PC-9 (cell line): Measurements from ENCODE around the gene RICTOR. TPM values are rescaled to one million over a fixed set of nuclear protein-coding genes. Genes with fewer than 3 reads are reported as not detected.
A peak's percentile ranks its signal among the peaks of the same experiment; 100 is the strongest.

Experiments used
- Bru-seq: library from RNA; stranded (reverse); fragments of 400-500 nt; gene quantifications from one replicate; lab custom pipeline; 2021; lab: Mats Ljungman, UMichigan
- BruChase-seq, 2 experiments: library from RNA; stranded (reverse); fragments of 400-500 nt; gene quantifications; one replicate each; lab custom pipeline; 2021; lab: Mats Ljungman, UMichigan
- BruUV-seq: library from RNA; stranded (reverse); fragments of 400-500 nt; replicated peaks from 2 replicates; lab custom pipeline; 2021; lab: Mats Ljungman, UMichigan
- CTCF ChIA-PET: fragments of 300-600 bp; sonication (Branson Sonifier 250); formaldehyde crosslinking; loops from one replicate; lab custom pipeline; 2022; ENCODE audit warnings: antibody characterized with exemption; lab: Charles Lee
- POLR2A ChIA-PET: fragments of 300-600 bp; sonication (Branson Sonifier 250); formaldehyde crosslinking; loops from one replicate; lab custom pipeline; 2022; ENCODE audit warnings: antibody characterized with exemption; ENCODE audit not compliant: unreplicated experiment; lab: Charles Lee
- DNase-seq, 2 experiments: peaks; one replicate each; pipeline versions ENCODE4 v3.0.0 to v3.0.0-alpha.2; 2015 to 2022; ENCODE audit warnings: mixed read lengths in 1 of 2
- H2AFZ ChIP-seq: fragments of 200-600 bp; sonication (generic); 2 replicates; pipeline ENCODE4 v1.8.1; 2017; ENCODE audit warnings: antibody characterized with exemption
- H3F3A ChIP-seq: fragments of 200-600 bp; sonication (generic); 2 replicates; pipeline ENCODE4 v1.8.1; 2017; ENCODE audit warnings: antibody characterized with exemption, mild to moderate bottlenecking, low read depth; ENCODE audit not compliant: insufficient read depth
- H3K27ac ChIP-seq: fragments of 200-600 bp; sonication (generic); 2 replicates; pipeline ENCODE4 v1.6.1; 2016; ENCODE audit warnings: mixed run types
- H3K27me3 ChIP-seq: fragments of 200-600 bp; sonication (generic); 2 replicates; pipeline ENCODE4 v1.6.1; 2016; ENCODE audit warnings: low read depth, mixed run types; ENCODE audit not compliant: insufficient read depth
- H3K36me3 ChIP-seq: fragments of 200-600 bp; sonication (generic); 2 replicates; pipeline ENCODE4 v1.6.1; 2016; ENCODE audit warnings: low read depth, mixed run types
- H3K4me1 ChIP-seq: fragments of 200-600 bp; sonication (generic); replicated peaks from 2 replicates; pipeline ENCODE4 v1.6.1; 2016; ENCODE audit warnings: mixed run types; ENCODE audit not compliant: insufficient read depth
- H3K4me2 ChIP-seq: fragments of 200-600 bp; sonication (generic); 2 replicates; pipeline ENCODE4 v1.6.1; 2017; ENCODE audit warnings: mixed run types
- H3K4me3 ChIP-seq: fragments of 200-600 bp; sonication (generic); 2 replicates; pipeline ENCODE4 v1.6.1; 2016; ENCODE audit warnings: mixed run types
- H3K79me2 ChIP-seq: fragments of 200-600 bp; sonication (generic); 2 replicates; pipeline ENCODE4 v1.6.1; 2017; ENCODE audit warnings: low read depth, mixed run types
- H3K9me2 ChIP-seq: fragments of 200-600 bp; sonication (generic); 2 replicates; pipeline ENCODE4 v1.8.1; 2017; ENCODE audit warnings: mild to moderate bottlenecking; ENCODE audit not compliant: insufficient read depth
- H3K9me3 ChIP-seq: fragments of 200-600 bp; sonication (generic); 2 replicates; pipeline ENCODE4 v1.8.1; 2016; ENCODE audit warnings: low read depth; ENCODE audit not compliant: insufficient read depth
- H4K20me1 ChIP-seq: fragments of 200-600 bp; sonication (generic); 2 replicates; pipeline ENCODE4 v1.8.1; 2017; ENCODE audit not compliant: insufficient read depth
- CTCF ChIP-seq: fragments of 200-600 bp; sonication (generic); conservative IDR thresholded peaks from 2 replicates; pipeline ENCODE4 v1.6.1; 2017; ENCODE audit warnings: mixed run types, antibody characterized with exemption, mild to moderate bottlenecking, moderate library complexity
- EZH2 ChIP-seq: fragments of 200-600 bp; sonication (generic); IDR thresholded peaks from 2 replicates; pipeline ENCODE4 v1.8.0; 2017; ENCODE audit warnings: antibody characterized with exemption, low read depth
- intact Hi-C: fragments of 100-400 bp; cut with micrococcal nuclease; formaldehyde crosslinking; loops from one replicate; pipeline ENCODE4 v1.10.0; 2022; ENCODE audit not compliant: unreplicated experiment
- long read RNA-seq: library from polyadenylated mRNA; stranded (forward); transcript quantifications from one replicate; pipeline ENCODE4 v2.0.0, GENCODE V29; 2022
- total RNA-seq: library from RNA; stranded (reverse); gene quantifications from 2 replicates; pipeline ENCODE4 v1.2.3, GENCODE V29; 2021

The RICTOR gene
- total RNA-seq (103 and 121 TPM in 2 replicates), Bru-seq, nascent RNA (percentile 98 among the genes with signal in this experiment), BruChase-seq, experiment 1, labeled RNA remaining after a 2-hour chase (percentile 98 among the genes with signal in this experiment), BruChase-seq, experiment 2, labeled RNA remaining after a 6-hour chase (percentile 94 among the genes with signal in this experiment)
- long read RNA-seq, full-length matches to known transcripts = 6 of 15 reads
- long read RNA-seq, partial matches to known transcripts = 3 of 15 reads
- long read RNA-seq, other reads (novel, unspliced or antisense) = 6 of 15 reads

- peak within 1 kb of the TSS; percentile 96 for H3K27ac ChIP-seq
- BruUV-seq = no TSS peak
- peaks cover 41% of the 10 kb centered on the region for H3K4me1 ChIP-seq
- TF ChIP-seq CTCF (no peak), EZH2 (no peak)
- H3K36me3 ChIP-seq = peaks cover 15% of the 10 kb centered on the region
- H3K27me3 ChIP-seq = no peaks in the 10 kb centered on the region
- H3K9me2 ChIP-seq = no peaks in the 10 kb centered on the region
- H2AFZ ChIP-seq = peak within 1 kb of the TSS; percentile 69
- CTCF ChIA-PET = interaction anchor here (0.6 kb wide), 1 partner anchor 207 kb away, joined by 5 read pairs; no protein-coding TSS in a partner anchor
- intact Hi-C loops = loop anchor here (1.0 to 5.0 kb wide), 3 partner anchors 75 to 121 kb away; no protein-coding TSS in a partner anchor
- H3K79me2 ChIP-seq = peaks cover 68% of the 10 kb centered on the region
- peak; percentile 67 to 99 for DNase-seq
- H3K4me2 ChIP-seq = peak within 1 kb of the TSS; percentile 97
- POLR2A ChIA-PET = no interaction called here
- 0 out of 2 replicates have a peak, but pooled peaks cover 4% of the 10 kb centered on the region for H3K9me3 ChIP-seq
- peaks cover 41% of the 10 kb centered on the region for H3F3A ChIP-seq
- peaks cover 1% of the 10 kb centered on the region; the same call in 1 of the 2 replicates for H4K20me1 ChIP-seq
- peak within 1 kb of the TSS; percentile 93 for H3K4me3 ChIP-seq
Measured at GRCh38 chr5:39074017-39074814, at the start of gene RICTOR. TSS of gene RICTOR (minus strand) at chr5:39074399. CDS start at chr5:39074377, 22 bp downstream.

- TF ChIP-seq EZH2 = no peak
- no peak for TF ChIP-seq CTCF
- no peaks in the 10 kb centered on the region for H3K36me3 ChIP-seq
- H4K20me1 ChIP-seq = no peaks in the 10 kb centered on the region
- H3K4me3 ChIP-seq = no peak overlapping the region
- no peaks in the 10 kb centered on the region for H3K79me2 ChIP-seq
- H3K9me2 ChIP-seq = peaks cover 10% of the 10 kb centered on the region; the same call in 1 of the 2 replicates
- DNase-seq = no peak
- no peaks in the 10 kb centered on the region for H3K27me3 ChIP-seq
- H3K4me2 ChIP-seq = no peak overlapping the region
- no peak overlapping the region for H3K27ac ChIP-seq
- H3K4me1 ChIP-seq = 0 out of 2 replicates have a peak, but pooled peaks cover 6% of the 10 kb centered on the region
- no peaks in the 10 kb centered on the region for H3K9me3 ChIP-seq
- CTCF ChIA-PET = no interaction called here
- no peaks in the 10 kb centered on the region for H3F3A ChIP-seq
- H2AFZ ChIP-seq = no peak overlapping the region
- no TSS peak for BruUV-seq
- POLR2A ChIA-PET = interaction anchor here (0.7 kb wide), 1 partner anchor 227 kb away, joined by 10 read pairs; no protein-coding TSS in a partner anchor
- intact Hi-C loops = no loop called here
Measured at GRCh38 chr5:39121922-39122321, 47.7 kb upstream of the RICTOR start.

GRCh38 chr5:39121315-39121714 lies 47.1 kb upstream of the RICTOR start:
- POLR2A ChIA-PET = interaction anchor here (0.6 to 0.7 kb wide), 2 partner anchors 41 to 226 kb away, joined by 10 to 28 read pairs; no protein-coding TSS in a partner anchor
- peaks cover 10% of the 10 kb centered on the region; the same call in 1 of the 2 replicates for H3K9me2 ChIP-seq
- no peaks in the 10 kb centered on the region for H3F3A ChIP-seq
- H3K79me2 ChIP-seq = no peaks in the 10 kb centered on the region
- TF ChIP-seq EZH2 = no peak
- TF ChIP-seq CTCF = no peak
- H3K4me2 ChIP-seq = no peak overlapping the region
- no peaks in the 10 kb centered on the region for H3K27me3 ChIP-seq
- no peaks in the 10 kb centered on the region for H3K36me3 ChIP-seq
- no peak overlapping the region for H3K27ac ChIP-seq
- H3K4me1 ChIP-seq = 0 out of 2 replicates have a peak, but pooled peaks cover 12% of the 10 kb centered on the region
- intact Hi-C loops = no loop called here
- no peaks in the 10 kb centered on the region for H3K9me3 ChIP-seq
- DNase-seq = no peak
- CTCF ChIA-PET = no interaction called here
- no peak overlapping the region for H2AFZ ChIP-seq
- BruUV-seq = no TSS peak
- no peak overlapping the region for H3K4me3 ChIP-seq
- H4K20me1 ChIP-seq = no peaks in the 10 kb centered on the region
